NCI-H187 treated with DMSO at 0.1 percent for 48 hours (cell line): ENCODE data around the gene VSX2.

Experiments
- DNase-seq: peaks from one replicate; lab custom pipeline; 2025; lab: John Stamatoyannopoulos, UW

VSX2 gene

GRCh38 chr14:74223016-74223415, 16.2 kb upstream of the VSX2 start:
- DNase-seq = no peak

GRCh38 chr14:74231784-74232183, 7.5 kb upstream of the VSX2 start:
- DNase-seq = no peak

DNA sequence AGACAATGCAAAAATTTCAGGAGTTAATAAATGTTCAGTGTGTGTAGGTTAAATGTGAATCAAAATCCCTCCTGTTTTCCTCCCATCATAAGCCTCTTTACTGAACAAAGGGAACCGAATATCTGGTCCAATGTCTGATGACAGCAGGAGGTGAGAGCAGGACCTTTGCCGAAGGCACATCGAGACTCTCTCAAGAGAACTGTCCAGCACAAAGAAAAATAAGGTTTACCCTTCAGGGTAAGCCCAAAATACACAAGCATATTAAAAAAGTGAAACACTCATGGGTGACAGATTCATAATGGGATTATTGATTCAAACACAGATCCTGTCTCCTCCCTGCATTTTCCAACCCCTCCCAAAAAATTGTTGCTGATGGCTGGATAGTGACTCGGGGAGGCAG, 4.2 kb upstream of the VSX2 start:
- no peak for DNase-seq

GRCh38 chr14:74237441-74237840, 1.8 kb upstream of the VSX2 start:
- no peak for DNase-seq

DNA sequence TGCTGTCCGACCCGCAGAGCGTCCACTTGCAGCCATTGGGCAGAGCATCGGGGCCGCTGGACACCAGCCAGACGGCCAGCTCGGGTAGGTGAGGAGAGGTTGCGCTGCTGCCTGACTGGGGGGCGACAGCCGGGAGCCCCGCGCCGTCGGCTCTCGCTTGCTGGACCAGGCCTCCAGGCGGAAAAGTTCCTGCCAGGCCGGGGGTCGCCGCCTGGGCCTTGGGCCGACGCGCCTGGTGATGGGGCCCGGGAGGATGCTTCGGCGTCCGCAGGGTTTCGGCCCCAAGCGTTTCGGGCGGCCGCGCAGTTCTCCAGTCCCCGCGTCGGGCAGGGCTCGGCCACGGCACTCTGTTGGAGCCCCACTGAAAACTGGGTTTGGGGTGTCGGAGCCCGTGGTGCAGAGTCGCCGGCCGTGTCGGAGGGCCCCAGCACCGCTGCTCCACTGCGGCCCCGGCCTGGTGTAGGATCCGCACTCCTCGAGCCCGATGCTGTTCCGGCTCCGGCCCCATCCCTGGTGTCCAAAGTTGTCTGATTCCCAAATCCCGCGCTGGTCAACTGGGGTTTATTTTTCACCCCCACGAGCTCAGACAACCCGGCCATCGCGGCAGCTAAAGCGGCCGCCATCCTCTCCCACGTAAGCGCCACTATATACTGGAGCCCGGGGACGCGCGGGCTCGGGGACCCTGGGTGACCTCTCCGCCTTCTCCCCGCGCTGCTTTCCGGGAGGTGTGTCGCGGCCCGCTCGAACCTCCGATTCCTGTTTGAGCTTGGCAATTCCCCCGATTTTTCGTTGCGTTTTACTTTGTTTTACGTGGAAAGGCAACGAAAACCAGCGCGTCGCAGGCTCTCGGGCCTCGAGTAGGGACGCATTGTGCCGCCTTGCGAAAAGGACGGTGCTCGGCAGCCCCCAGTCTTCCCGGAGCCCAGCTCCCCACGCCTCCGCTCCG, 872 bp downstream of the VSX2 start:
- no peak for DNase-seq

GRCh38 chr14:74240794-74241651, 1.8 kb downstream of the VSX2 start:
- DNase-seq = no peak

GRCh38 chr14:74241652-74242017, 2.4 kb downstream of the VSX2 start:
- no peak for DNase-seq

DNA sequence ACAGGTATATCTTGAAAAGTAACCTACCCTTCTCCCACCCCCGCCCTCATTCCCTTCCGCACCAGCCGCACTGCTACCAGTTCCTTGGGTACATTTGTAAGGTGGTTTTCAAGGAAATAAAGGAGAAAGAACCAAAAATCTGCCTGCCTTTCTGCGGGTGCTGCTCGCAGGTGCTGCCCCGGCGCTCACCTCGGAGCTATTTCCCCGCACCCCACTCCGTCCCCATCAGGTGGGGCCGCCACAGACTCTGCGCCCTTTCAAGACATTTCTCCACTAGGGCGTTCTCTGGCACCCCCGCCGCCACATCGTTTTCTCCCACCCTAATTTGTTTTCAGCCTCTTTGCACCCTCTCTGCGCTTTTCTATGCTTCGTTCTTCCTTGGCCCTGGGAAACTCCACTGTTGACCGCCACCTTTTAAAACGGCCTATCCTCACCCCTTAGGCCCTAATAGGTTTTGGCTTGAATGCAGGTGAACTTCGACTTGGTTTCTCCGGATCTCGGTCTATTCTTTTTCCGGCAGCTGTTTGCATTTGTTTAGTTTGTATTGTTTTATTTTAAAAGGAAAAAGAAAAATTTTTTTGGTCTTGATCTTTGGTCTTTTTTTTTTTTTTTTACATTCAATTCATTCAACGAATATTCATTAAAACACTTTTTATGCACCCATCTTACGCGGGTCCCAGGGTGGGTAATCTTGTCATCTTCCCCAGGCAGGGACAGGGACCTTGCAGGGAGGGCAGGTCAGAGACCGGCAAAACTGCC, 3.0 kb downstream of the VSX2 start:
- DNase-seq = no peak

- DNase-seq = no peak
Measured at GRCh38 chr14:74242780-74243042, 3.5 kb downstream of the VSX2 start.

GRCh38 chr14:74243051-74243450, 3.8 kb downstream of the VSX2 start:
- no peak for DNase-seq

- no peak for DNase-seq
Measured at GRCh38 chr14:74244115-74244514, 4.9 kb downstream of the VSX2 start.

DNA sequence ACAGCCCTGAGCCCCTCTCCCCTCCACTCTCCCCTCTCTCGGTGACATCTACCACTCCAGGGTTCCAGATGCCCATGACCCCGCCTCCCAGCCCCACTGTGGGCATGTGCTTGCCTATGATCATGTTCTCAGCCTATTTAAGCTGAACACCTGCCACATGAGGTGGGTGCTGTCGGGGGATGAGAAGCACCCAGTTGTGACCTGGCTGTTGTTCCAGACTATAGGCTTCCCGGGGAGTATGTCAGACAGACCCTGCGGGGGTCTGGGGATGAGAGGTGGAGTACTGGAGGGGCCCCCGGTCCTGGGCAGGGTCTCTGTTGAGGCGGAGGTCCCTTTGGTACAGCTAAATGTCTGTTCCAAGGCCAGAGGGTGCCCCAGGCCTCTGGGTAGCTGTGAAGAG, 6.0 kb downstream of the VSX2 start:
- DNase-seq = no peak

- DNase-seq = no peak
Measured at GRCh38 chr14:74246542-74246941, 7.3 kb downstream of the VSX2 start.

GRCh38 chr14:74248017-74248416, 8.8 kb downstream of the VSX2 start:
- DNase-seq = no peak

GRCh38 chr14:74249433-74250375, 10.5 kb downstream of the VSX2 start:
- no peak for DNase-seq

DNA sequence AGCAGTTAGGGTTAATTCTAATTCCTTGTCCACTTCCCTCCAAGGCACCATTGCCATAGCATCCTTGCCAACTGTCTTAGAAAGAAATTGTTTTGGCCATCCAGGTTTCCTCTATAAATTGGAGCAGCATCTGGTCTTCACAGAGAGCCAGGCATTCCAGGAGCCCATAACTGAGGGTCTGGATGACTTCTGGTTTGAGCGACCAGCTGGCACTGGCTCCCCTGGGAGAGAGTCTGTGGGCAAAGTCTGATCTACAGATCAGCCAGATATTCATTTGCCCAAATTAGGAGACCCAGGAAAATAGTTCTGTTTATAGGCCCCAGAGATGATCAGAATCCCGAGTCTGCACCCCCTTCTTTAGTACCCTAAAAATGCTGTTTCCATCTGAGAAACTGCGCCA, 16.0 kb downstream of the VSX2 start:
- DNase-seq = no peak

GRCh38 chr14:74257078-74257940, 18.1 kb downstream of the VSX2 start:
- no peak for DNase-seq

DNA sequence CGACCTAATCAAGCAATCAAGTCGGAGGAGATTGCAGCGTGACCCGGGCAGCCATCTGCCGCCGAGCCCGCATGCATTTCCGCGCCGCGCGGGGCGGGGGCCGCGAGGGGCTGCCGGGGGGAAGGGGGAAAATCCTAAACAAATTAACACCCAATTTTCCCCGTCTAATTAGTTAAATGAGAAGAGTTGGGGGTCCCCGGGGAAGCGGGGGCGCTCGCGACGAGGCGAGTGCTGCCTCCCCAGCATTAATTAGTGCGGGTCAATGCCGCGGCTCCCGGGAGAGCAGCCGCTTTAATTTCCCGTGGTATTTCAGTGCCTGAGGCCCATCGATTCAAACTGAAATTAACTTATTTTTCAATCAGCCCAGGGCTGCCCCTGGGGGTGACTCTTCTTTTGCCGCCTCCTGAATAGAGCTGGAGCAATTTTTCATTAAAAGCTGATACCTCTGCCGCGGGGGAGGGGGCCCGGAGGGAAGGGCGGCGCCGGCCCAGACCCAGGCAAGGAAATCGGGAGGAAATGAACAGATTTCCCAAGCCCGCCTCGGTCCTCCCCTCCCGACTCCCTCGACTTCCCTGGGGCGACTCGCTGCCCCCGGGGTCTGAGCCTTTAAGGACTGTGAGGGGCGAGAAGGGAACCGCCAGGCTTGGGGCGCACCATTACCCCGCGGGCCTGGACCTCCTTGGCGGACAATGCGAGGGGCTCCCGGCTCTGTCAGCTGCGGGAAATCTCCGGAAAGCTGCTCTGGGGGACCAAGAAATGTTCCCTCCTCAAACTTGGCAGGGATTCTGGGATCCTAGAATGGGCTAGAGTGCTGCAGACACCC, 18.9 kb downstream of the VSX2 start:
- no peak for DNase-seq

DNA sequence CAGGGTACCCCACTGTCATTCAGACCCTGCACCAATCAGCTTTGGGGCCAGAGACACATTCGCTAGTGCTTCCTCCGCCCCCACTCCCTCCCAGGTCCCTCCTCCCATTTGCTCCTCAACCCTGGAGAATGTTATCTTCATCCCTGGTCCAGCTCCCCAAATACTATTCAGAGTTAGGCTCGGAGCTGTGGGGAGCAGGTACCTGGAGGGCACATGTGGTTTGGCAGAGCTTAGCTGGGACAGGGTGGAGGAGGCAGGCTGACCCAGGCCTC, 19.5 kb downstream of the VSX2 start:
- DNase-seq = no peak

GRCh38 chr14:74259513-74259912, 20.3 kb downstream of the VSX2 start:
- no peak for DNase-seq
